Spleen (tissue), 7 donors: ENCODE data around the gene ADNP2.

Experiments used
- POLR2A ChIP-seq, 3 donors: fragments of 450-650 bp; IDR thresholded peaks; one replicate each; pipeline ENCODE4 v1.5.1; 2017; ENCODE audit warnings: antibody characterized with exemption in 3 of 3, mild to moderate bottlenecking in 1 of 3
- POLR2AphosphoS5 ChIP-seq, 3 donors: sonication (generic); formaldehyde crosslinking; IDR thresholded peaks; one replicate each; pipeline ENCODE4 v1.5.1; 2017; ENCODE audit warnings: antibody characterized with exemption in 3 of 3
- TF ChIP-seq, protein P1 (sequence below), 11 experiments: fragments of 200-600 bp in 7 of 11; fragments of 450-650 bp in 4 of 11; sonication (generic) in 4 of 11; IDR thresholded peaks in 8 of 11; conservative IDR thresholded peaks in 3 of 11; 1 replicate in 7 of 11; 2 replicates in 4 of 11; pipeline versions ENCODE4 v1.4.0 to v1.8.0; 2016 to 2021; ENCODE audit warnings: antibody characterized with exemption in 11 of 11, inconsistent platforms in 4 of 11, mild to moderate bottlenecking in 1 of 11
- donor health status: DM: no; HTN: no; CAD: no; lungs with moderate emphysema.
- donor health status: DM: no; HTN: no; CAD: no.
- donor health status: DM: no; HTN: no; CAD: no.

DNA sequence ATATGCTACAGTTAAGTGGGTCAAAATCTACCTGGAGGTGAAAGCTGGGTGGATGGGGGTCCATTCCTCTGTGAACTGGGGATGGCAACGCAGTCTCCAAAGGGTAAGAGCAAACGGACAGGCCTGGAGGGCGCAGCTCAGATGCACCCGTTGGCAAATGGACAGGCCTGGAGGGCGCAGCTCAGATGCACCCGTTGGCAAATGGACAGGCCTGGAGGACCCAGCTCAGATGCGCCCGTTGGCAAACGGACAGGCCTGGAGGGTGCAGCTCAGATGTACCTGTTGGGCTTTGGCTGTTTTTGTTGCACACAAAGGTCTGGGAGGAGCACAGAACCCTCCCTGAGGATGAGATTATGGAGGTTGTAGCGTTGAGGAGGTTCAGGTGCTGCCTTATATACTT is 41.2 kb upstream of the ADNP2 start:
- TF ChIP-seq POLR2A (IDR thresholded peaks at IDR 0.05) (no peak), POLR2AphosphoS5 (IDR thresholded peaks at IDR 0.05) (no peak)
- TF ChIP-seq, protein P1, sequence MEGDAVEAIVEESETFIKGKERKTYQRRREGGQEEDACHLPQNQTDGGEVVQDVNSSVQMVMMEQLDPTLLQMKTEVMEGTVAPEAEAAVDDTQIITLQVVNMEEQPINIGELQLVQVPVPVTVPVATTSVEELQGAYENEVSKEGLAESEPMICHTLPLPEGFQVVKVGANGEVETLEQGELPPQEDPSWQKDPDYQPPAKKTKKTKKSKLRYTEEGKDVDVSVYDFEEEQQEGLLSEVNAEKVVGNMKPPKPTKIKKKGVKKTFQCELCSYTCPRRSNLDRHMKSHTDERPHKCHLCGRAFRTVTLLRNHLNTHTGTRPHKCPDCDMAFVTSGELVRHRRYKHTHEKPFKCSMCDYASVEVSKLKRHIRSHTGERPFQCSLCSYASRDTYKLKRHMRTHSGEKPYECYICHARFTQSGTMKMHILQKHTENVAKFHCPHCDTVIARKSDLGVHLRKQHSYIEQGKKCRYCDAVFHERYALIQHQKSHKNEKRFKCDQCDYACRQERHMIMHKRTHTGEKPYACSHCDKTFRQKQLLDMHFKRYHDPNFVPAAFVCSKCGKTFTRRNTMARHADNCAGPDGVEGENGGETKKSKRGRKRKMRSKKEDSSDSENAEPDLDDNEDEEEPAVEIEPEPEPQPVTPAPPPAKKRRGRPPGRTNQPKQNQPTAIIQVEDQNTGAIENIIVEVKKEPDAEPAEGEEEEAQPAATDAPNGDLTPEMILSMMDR (IDR thresholded peaks at IDR 0.05 in 8 of 11, conservative IDR thresholded peaks at IDR 0.05 in 3 of 11): no peak
